MM.1S (cell line): Measurements from ENCODE around the gene MCTP2.
A peak's percentile ranks its signal among the peaks of the same experiment; 100 is the strongest.

ENCODE experiments used
- DNase-seq: peaks from one replicate; pipeline ENCODE4 v3.0.0-alpha.2; 2015
- H2AFZ ChIP-seq: fragments of 300-600 bp; sonication (generic); 2 replicates; pipeline ENCODE4 v1.6.0; 2016; ENCODE audit warnings: antibody characterized with exemption, low read length
- H3F3A ChIP-seq: fragments of 300-600 bp; sonication (generic); 2 replicates; pipeline ENCODE4 v1.6.1; 2016; ENCODE audit warnings: mild to moderate bottlenecking, antibody characterized with exemption, low read length, moderate library complexity, mixed read lengths; ENCODE audit not compliant: insufficient read depth
- H3K27ac ChIP-seq: fragments of 300-600 bp; sonication (generic); 2 replicates; pipeline ENCODE4 v1.5.1; 2016; ENCODE audit warnings: mild to moderate bottlenecking, low read length
- H3K27me3 ChIP-seq: fragments of 300-600 bp; sonication (generic); replicated peaks from 2 replicates; pipeline ENCODE4 v1.6.0; 2016; ENCODE audit warnings: low read length; ENCODE audit not compliant: insufficient read depth
- H3K36me3 ChIP-seq: fragments of 300-600 bp; sonication (generic); replicated peaks from 2 replicates; pipeline ENCODE4 v1.6.1; 2016; ENCODE audit warnings: mild to moderate bottlenecking, low read length, mixed read lengths; ENCODE audit not compliant: insufficient read depth
- H3K4me1 ChIP-seq: fragments of 300-600 bp; sonication (generic); 2 replicates; pipeline ENCODE4 v1.6.1; 2016; ENCODE audit warnings: low read length, mixed read lengths
- H3K4me2 ChIP-seq: fragments of 300-600 bp; sonication (generic); 2 replicates; pipeline ENCODE4 v1.6.0; 2016; ENCODE audit warnings: low read depth, low read length
- H3K4me3 ChIP-seq: fragments of 300-600 bp; sonication (generic); 2 replicates; pipeline ENCODE4 v1.5.1; 2016; ENCODE audit warnings: low read length, mixed read lengths
- H3K79me2 ChIP-seq: fragments of 300-600 bp; sonication (generic); 2 replicates; pipeline ENCODE4 v1.6.1; 2016; ENCODE audit warnings: mixed run types, low read length, mixed read lengths
- H3K9ac ChIP-seq: fragments of 300-600 bp; sonication (generic); 2 replicates; pipeline ENCODE4 v1.6.1; 2016; ENCODE audit warnings: low read length, mixed read lengths
- H3K9me2 ChIP-seq: fragments of 300-600 bp; sonication (generic); replicated peaks from 2 replicates; pipeline ENCODE4 v1.6.1; 2016; ENCODE audit warnings: mild to moderate bottlenecking, low read length, mixed read lengths; ENCODE audit not compliant: insufficient read depth
- H3K9me3 ChIP-seq: fragments of 300-600 bp; sonication (generic); replicated peaks from 2 replicates; pipeline ENCODE4 v1.6.1; 2016; ENCODE audit warnings: mild to moderate bottlenecking, low read length, mixed read lengths; ENCODE audit not compliant: insufficient read depth
- H4K20me1 ChIP-seq: fragments of 300-600 bp; sonication (generic); 2 replicates; pipeline ENCODE4 v1.6.1; 2016; ENCODE audit warnings: mild to moderate bottlenecking, low read length, moderate library complexity, mixed read lengths; ENCODE audit not compliant: insufficient read depth
- EZH2 ChIP-seq: fragments of 300-600 bp; sonication (generic); optimal IDR thresholded peaks from 2 replicates; pipeline ENCODE3; 2017; ENCODE audit warnings: low read depth, mild to moderate bottlenecking, antibody characterized with exemption, low read length, mixed read lengths
- EZH2phosphoT487 ChIP-seq: fragments of 300-600 bp; sonication (generic); IDR thresholded peaks from 2 replicates; pipeline ENCODE4 v1.6.1; 2018; ENCODE audit warnings: antibody characterized with exemption, low read length
- TF ChIP-seq, protein P1 (sequence below): fragments of 300-600 bp; sonication (generic); IDR thresholded peaks from 2 replicates; pipeline ENCODE4 v1.5.1; 2016; ENCODE audit warnings: antibody characterized with exemption, low read length, mixed read lengths

Gene MCTP2

DNA sequence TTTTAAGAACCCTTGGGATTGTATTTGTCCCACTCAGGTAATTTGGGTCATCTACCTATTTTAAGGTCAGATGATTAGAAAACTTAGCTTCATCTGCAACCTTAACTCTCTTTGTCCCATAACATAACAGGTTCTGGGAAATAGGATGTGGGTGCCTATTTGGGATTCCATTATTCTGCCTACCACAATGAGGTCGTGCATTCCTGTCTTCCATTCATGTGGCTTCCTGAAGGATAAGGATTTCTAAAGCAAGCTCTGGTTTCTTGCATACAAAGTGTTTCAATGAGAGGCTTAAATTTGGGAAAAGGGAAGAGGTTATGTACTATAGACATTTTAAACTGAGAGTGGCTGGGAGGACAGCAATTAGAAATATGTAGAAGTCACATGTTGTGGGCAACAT is 190.3 kb downstream of the MCTP2 start:
- H3K27ac ChIP-seq: no peak overlapping the region

GRCh38 chr15:94432279-94432678 is 200.9 kb downstream of the MCTP2 start:
- TF ChIP-seq, protein P1, sequence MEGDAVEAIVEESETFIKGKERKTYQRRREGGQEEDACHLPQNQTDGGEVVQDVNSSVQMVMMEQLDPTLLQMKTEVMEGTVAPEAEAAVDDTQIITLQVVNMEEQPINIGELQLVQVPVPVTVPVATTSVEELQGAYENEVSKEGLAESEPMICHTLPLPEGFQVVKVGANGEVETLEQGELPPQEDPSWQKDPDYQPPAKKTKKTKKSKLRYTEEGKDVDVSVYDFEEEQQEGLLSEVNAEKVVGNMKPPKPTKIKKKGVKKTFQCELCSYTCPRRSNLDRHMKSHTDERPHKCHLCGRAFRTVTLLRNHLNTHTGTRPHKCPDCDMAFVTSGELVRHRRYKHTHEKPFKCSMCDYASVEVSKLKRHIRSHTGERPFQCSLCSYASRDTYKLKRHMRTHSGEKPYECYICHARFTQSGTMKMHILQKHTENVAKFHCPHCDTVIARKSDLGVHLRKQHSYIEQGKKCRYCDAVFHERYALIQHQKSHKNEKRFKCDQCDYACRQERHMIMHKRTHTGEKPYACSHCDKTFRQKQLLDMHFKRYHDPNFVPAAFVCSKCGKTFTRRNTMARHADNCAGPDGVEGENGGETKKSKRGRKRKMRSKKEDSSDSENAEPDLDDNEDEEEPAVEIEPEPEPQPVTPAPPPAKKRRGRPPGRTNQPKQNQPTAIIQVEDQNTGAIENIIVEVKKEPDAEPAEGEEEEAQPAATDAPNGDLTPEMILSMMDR: no peak
- TF ChIP-seq EZH2phosphoT487: no peak
- TF ChIP-seq EZH2: no peak
- DNase-seq: no peak
- no peaks in the 10 kb centered on the region for H3F3A ChIP-seq

More for the DNA sequence above, 190.3 kb downstream of the MCTP2 start:
- Histone ChIP-seq H2AFZ (no peak overlapping the region), H3K4me3 (no peak overlapping the region), H3K4me2 (no peak overlapping the region), H3K9ac (no peak overlapping the region), H3K27me3 (no peaks in the 10 kb centered on the region), H3K9me2 (no peaks in the 10 kb centered on the region), H3F3A (no peaks in the 10 kb centered on the region), H3K36me3 (no peaks in the 10 kb centered on the region), H3K79me2 (no peaks in the 10 kb centered on the region), H3K4me1 (no peaks in the 10 kb centered on the region), H3K9me3 (no peaks in the 10 kb centered on the region), H4K20me1 (no peaks in the 10 kb centered on the region)
- TF ChIP-seq EZH2 (no peak), EZH2phosphoT487 (no peak)
- TF ChIP-seq, protein P1: no peak
- DNase-seq: no peak

GRCh38 chr15:94439158-94439557 is 207.8 kb downstream of the MCTP2 start:
- H3K27me3 ChIP-seq: no peaks in the 10 kb centered on the region
- H3K27ac ChIP-seq: no peak overlapping the region
- H3K9me3 ChIP-seq: no peaks in the 10 kb centered on the region
- H4K20me1 ChIP-seq: no peaks in the 10 kb centered on the region
- TF ChIP-seq EZH2: no peak
- TF ChIP-seq, protein P1: no peak
- TF ChIP-seq EZH2phosphoT487: no peak
- H3K4me2 ChIP-seq: no peak overlapping the region
- no peak overlapping the region for H3K9ac ChIP-seq
- H3K4me1 ChIP-seq: no peaks in the 10 kb centered on the region
- no peaks in the 10 kb centered on the region for H3K9me2 ChIP-seq
- no peaks in the 10 kb centered on the region for H3K36me3 ChIP-seq
- no peaks in the 10 kb centered on the region for H3F3A ChIP-seq
- peak; percentile 12 for DNase-seq
- no peaks in the 10 kb centered on the region for H3K79me2 ChIP-seq
- no peak overlapping the region for H2AFZ ChIP-seq
- H3K4me3 ChIP-seq: no peak overlapping the region

More at GRCh38 chr15:94432279-94432678, 200.9 kb downstream of the MCTP2 start:
- Histone ChIP-seq H3K9ac (no peak overlapping the region), H3K9me2 (no peaks in the 10 kb centered on the region), H2AFZ (no peak overlapping the region), H3K4me2 (no peak overlapping the region), H3K4me1 (no peaks in the 10 kb centered on the region), H3K9me3 (no peaks in the 10 kb centered on the region), H3K4me3 (no peak overlapping the region), H3K27ac (no peak overlapping the region), H4K20me1 (no peaks in the 10 kb centered on the region), H3K79me2 (no peaks in the 10 kb centered on the region), H3K36me3 (no peaks in the 10 kb centered on the region), H3K27me3 (no peaks in the 10 kb centered on the region)
